NCI-H2107 treated with DMSO at 0.1 percent for 48 hours (cell line): Measurements from ENCODE around the gene ARHGAP35.
"Not testable (repeated sequence)": the region's sequence is repeated elsewhere in the genome, so short reads cannot be mapped to it uniquely, and the experiment has no call there.

Source experiments
- DNase-seq: peaks from one replicate; lab custom pipeline; 2025; ENCODE audit not compliant: unreplicated experiment; lab: John Stamatoyannopoulos, UW

Gene ARHGAP35

GRCh38 chr19:46868025-46868802 lies 7.4 kb downstream of the ARHGAP35 start:
- no peak for DNase-seq

DNA sequence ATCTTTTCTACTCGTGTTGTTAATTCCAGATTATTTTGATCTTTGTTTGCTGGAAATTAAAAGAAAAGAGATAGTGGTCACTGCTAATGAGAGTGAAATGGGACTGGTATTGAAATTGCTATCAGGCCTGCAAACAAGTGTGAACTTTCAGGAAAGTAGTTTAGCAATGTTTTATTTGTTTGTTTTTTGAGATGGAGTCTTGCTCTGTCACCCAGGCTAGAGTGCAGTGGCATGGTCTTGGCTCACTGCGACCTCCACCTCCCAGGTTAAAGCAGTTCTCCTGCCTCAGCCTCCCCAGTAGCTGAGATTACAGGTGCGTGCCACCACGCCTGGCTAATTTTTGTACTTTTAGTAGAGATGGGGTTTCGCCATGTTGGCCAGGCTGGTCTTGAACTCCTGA lies 10.4 kb downstream of the ARHGAP35 start:
- not testable (repeated sequence) for DNase-seq

GRCh38 chr19:46872967-46873366 lies 12.2 kb downstream of the ARHGAP35 start:
- DNase-seq = no peak

DNA sequence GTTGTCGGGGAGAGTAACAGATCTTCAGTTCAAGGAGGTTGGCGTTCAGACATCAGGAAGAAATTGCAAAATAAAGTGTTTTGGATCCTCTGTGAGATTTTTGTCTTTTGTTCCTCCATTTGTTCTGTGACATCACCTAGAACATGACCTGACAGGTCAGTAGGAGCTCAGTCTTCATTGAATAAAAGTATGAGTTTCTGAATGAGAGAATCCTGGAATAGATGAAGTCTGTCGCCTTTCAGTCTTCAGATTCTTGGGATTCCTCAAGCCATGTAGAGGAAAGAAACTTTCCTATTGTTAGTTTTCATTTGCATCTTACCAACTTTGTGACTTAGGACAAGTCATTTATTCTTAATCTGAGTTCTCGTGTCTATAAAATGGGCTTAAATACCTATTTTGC lies 14.4 kb downstream of the ARHGAP35 start:
- DNase-seq = no peak

- DNase-seq = no peak
Observed at GRCh38 chr19:46875657-46876056, 14.9 kb downstream of the ARHGAP35 start.

- no peak for DNase-seq
Observed at GRCh38 chr19:46878613-46879375, 18.0 kb downstream of the ARHGAP35 start.

- no peak for DNase-seq
Observed at GRCh38 chr19:46880431-46880830, 19.6 kb downstream of the ARHGAP35 start.

DNA sequence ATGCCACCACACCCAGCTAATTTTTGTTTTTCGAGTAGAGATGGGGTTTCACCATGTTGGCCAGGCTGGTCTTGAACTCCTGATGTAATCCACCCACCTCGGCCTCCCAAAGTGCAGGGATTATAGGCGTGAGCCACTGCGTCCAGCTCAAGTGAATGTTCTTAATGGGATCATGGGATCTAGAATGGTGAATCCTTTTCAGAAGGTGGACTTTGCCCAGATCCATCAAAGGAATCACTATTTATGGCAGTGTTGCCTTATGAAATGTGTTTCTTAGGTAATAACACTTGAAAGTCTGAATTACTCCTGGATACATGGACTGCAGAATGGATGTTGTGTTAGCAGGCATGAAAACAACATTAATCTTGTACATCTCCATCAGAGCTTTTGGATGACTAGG lies 20.3 kb downstream of the ARHGAP35 start:
- DNase-seq = no peak

- no peak for DNase-seq
Observed at GRCh38 chr19:46882034-46882433, 21.2 kb downstream of the ARHGAP35 start.

DNA sequence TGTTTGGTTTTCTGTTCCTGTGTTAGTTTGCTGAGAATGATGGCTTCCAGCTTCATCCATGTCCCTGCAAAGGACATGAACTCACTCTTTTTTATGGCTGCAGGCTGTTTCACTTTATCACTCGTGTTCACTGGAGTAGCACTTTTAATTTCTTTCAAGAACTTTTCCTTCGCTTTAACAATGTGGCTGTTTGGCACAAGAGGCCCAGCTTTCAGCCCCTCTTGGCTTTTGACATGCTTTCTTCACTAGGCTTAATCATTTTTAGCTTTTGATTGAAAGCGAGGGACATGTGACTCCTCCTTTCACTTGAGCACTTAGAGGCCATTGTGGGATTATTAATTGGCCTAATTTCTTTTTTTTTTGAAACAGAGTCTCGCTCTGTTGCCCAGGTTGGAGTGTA lies 22.0 kb downstream of the ARHGAP35 start:
- DNase-seq = not testable (repeated sequence)

- no peak for DNase-seq
Observed at GRCh38 chr19:46885411-46885810, 24.6 kb downstream of the ARHGAP35 start.

GRCh38 chr19:46886546-46887239 lies 25.9 kb downstream of the ARHGAP35 start:
- DNase-seq = no peak

DNA sequence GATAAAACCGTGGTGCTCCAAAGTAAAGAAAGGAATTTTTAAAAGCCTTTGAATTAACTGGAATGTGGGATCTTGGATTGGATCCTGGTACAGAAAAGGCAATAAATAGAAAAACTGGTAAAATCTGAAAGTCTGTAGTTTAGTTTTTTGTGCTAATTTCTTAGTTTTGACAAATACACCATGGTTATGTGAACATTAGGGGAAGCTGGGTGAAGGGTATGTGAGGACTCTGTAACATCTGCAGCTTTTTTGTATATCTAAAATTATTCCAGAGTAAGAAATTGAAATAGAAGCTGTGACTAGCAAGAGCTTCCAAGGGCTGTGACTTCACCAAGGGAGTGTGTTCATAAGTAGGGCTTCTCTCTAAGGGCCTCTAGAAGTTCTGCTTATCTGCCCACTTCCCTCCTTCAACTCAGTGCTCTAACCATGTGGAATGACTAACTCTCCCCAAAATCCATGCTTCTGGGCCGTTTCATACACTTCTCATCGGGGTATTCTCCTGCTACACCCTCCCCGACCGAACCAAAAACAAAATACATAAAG lies 26.5 kb downstream of the ARHGAP35 start:
- no peak for DNase-seq

DNA sequence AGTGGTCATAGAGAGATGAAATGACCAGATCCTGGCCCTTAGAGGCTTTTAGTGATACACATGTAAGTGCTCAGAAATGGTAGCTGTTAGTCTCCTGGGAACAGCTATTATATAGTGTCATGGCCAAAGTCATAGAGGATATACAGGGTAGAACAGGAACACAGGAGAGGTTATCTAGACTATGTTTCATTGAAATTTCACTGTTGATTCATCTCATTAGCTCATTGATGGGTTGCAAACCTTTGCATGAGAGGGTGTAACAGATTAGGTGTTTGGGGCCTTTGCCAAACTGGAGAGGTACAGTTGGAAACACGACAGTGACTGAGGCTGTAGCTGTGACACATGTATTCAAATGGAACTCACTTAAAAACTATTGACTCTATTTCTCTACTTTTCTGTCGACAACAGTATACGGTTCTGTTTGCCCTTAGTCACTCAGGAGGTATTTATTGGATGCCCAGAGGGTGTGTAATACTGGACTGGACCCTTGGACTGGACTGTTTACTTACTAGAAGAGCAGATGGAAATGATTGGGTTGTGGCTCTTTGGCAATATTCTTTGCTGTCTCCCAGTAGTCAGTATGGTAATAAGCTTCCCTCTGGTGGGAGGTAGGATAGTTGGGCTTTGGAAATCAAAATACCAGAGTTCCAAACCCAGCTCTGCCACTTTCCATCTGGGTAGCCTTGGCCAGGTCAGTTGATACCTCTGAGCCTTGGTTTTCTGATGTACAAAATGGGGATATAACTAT lies 29.8 kb downstream of the ARHGAP35 start:
- DNase-seq = peak; percentile 33

- peak; percentile 80 for DNase-seq
Observed at GRCh38 chr19:46892252-46893179, 31.7 kb downstream of the ARHGAP35 start.

- DNase-seq = peak; percentile 25
Observed at GRCh38 chr19:46896076-46896794, 35.4 kb downstream of the ARHGAP35 start.

DNA sequence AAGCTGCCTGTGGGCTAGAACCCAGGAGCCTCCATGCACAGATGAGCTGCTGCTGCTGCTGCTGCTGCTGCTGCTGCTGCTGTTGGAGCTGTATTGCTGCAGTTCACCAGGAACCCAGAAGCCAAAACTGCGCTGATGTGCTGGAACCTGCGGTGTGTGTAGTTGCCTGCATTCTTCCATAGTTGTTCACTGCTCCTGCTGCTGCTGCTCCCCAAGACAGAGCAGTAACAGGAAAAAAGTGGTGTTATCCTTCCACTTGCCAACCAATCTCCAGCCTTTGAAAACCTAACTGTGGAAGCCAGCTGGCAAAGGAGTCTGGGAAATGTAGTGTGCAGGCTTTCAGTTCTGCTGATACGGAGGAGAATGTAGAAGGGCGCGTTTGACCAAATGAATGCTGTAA lies 37.9 kb downstream of the ARHGAP35 start:
- no peak for DNase-seq

GRCh38 chr19:46900341-46900740 lies 39.5 kb downstream of the ARHGAP35 start:
- DNase-seq = no peak
